GM18526 (cell line): ENCODE data around the gene UBE2G2.

ENCODE experiments used
- POLR2A ChIP-seq: IDR thresholded peaks from 3 replicates; pipeline ENCODE4 v1.6.1; 2011; ENCODE audit not compliant: insufficient read length; ENCODE audit errors: extremely low read depth

The UBE2G2 gene

GRCh38 chr21:44801468-44802395 lies at the start of gene UBE2G2:
Gene UBE2G2 (minus strand): TSS chr21:44801820. CDS start chr21:44801748, 72 bp downstream.
- TF ChIP-seq POLR2A = peak; percentile 91

GRCh38 chr21:44850905-44851657 lies 49.5 kb upstream of the UBE2G2 start:
- TF ChIP-seq POLR2A = no peak

- no peak for TF ChIP-seq POLR2A
Observed at GRCh38 chr21:44850208-44850800, 48.7 kb upstream of the UBE2G2 start.

- TF ChIP-seq POLR2A = no peak
Observed at GRCh38 chr21:44849616-44850130, 48.1 kb upstream of the UBE2G2 start.

GRCh38 chr21:44848821-44849521 lies 47.4 kb upstream of the UBE2G2 start:
- no peak for TF ChIP-seq POLR2A

GRCh38 chr21:44847261-44848056 lies 45.8 kb upstream of the UBE2G2 start:
- no peak for TF ChIP-seq POLR2A

GRCh38 chr21:44846485-44847260 lies 45.1 kb upstream of the UBE2G2 start:
- TF ChIP-seq POLR2A = no peak

GRCh38 chr21:44846224-44846484 lies 44.5 kb upstream of the UBE2G2 start:
- no peak for TF ChIP-seq POLR2A

- TF ChIP-seq POLR2A = no peak
Observed at GRCh38 chr21:44845418-44846223, 44.0 kb upstream of the UBE2G2 start.

- no peak for TF ChIP-seq POLR2A
Observed at GRCh38 chr21:44844256-44844655, 42.6 kb upstream of the UBE2G2 start.

GRCh38 chr21:44842721-44843445 lies 41.3 kb upstream of the UBE2G2 start:
- TF ChIP-seq POLR2A = no peak

- TF ChIP-seq POLR2A = no peak
Observed at GRCh38 chr21:44842087-44842486, 40.5 kb upstream of the UBE2G2 start.
